Glutamatergic neuron (in vitro differentiated cells): Measurements from ENCODE around the gene RARB. TPM values are rescaled to one million over a fixed set of nuclear protein-coding genes. Genes with fewer than 3 reads are reported as not detected.

Source experiments
- DNase-seq: peaks from one replicate; pipeline ENCODE4 v3.0.0; 2022
- H3K27ac Mint-ChIP-seq: one replicate; pipeline ENCODE4 v1.8.0; 2020; ENCODE audit warnings: mild to moderate bottlenecking, mixed read lengths, inconsistent platforms; ENCODE audit not compliant: unreplicated experiment
- H3K27me3 Mint-ChIP-seq: one replicate; pipeline ENCODE4 v1.8.0; 2020; ENCODE audit warnings: mild to moderate bottlenecking, moderate library complexity, mixed read lengths, inconsistent platforms; ENCODE audit not compliant: unreplicated experiment
- H3K36me3 Mint-ChIP-seq: one replicate; pipeline ENCODE4 v1.8.0; 2020; ENCODE audit warnings: mild to moderate bottlenecking, mixed read lengths, inconsistent platforms; ENCODE audit not compliant: unreplicated experiment
- H3K4me1 Mint-ChIP-seq: one replicate; pipeline ENCODE4 v1.8.0; 2020; ENCODE audit warnings: mild to moderate bottlenecking, low read depth, mixed read lengths, inconsistent platforms; ENCODE audit not compliant: unreplicated experiment
- H3K4me3 Mint-ChIP-seq: one replicate; pipeline ENCODE4 v1.8.0; 2020; ENCODE audit warnings: mild to moderate bottlenecking, mixed read lengths, inconsistent platforms; ENCODE audit not compliant: unreplicated experiment
- H3K9me3 Mint-ChIP-seq: one replicate; pipeline ENCODE4 v1.8.0; 2020; ENCODE audit warnings: mild to moderate bottlenecking, moderate library complexity, mixed read lengths, inconsistent platforms; ENCODE audit not compliant: unreplicated experiment
- CTCF ChIP-seq: fragments of 200-600 bp; sonication (generic); IDR thresholded peaks from one replicate; pipeline ENCODE4 v1.5.0; 2021; ENCODE audit not compliant: partially characterized antibody, unreplicated experiment
- total RNA-seq: library from RNA; stranded (reverse); fragmentation: NEBNext Ultra II Directional; extraction: Animal tissue kit (Norgen Biotek cat#: 25700); gene quantifications from one replicate; pipeline ENCODE4 v1.2.1, GENCODE V29; 2021; ENCODE audit not compliant: unreplicated experiment

The RARB gene
- total RNA-seq, 1 donor from 2014 or later, result 1.2 TPM

- no peak for DNase-seq
Observed at GRCh38 chr3:25397150-25397549, 30.9 kb upstream of the RARB start.

GRCh38 chr3:25400587-25400986 lies 27.5 kb upstream of the RARB start:
- Mint-ChIP-seq H3K4me3 (no peak overlapping the region), H3K36me3 (no peaks in the 10 kb centered on the region), H3K9me3 (no peaks in the 10 kb centered on the region), H3K27me3 (no peaks in the 10 kb centered on the region), H3K27ac (no peak overlapping the region), H3K4me1 (peaks cover 3% of the 10 kb centered on the region)
- no peak for TF ChIP-seq CTCF
- DNase-seq, result no peak

More at GRCh38 chr3:25397150-25397549, 30.9 kb upstream of the RARB start:
- H3K27ac Mint-ChIP-seq, result no peak overlapping the region
- H3K27me3 Mint-ChIP-seq, result no peaks in the 10 kb centered on the region
- H3K9me3 Mint-ChIP-seq, result no peaks in the 10 kb centered on the region
- no peak for TF ChIP-seq CTCF
- no peaks in the 10 kb centered on the region for H3K36me3 Mint-ChIP-seq
- no peak overlapping the region for H3K4me3 Mint-ChIP-seq
- H3K4me1 Mint-ChIP-seq, result peaks cover 3% of the 10 kb centered on the region

- TF ChIP-seq CTCF, result no peak
- peaks cover 2% of the 10 kb centered on the region for H3K27me3 Mint-ChIP-seq
- H3K4me1 Mint-ChIP-seq, result peaks cover 6% of the 10 kb centered on the region
- no peak for DNase-seq
- H3K9me3 Mint-ChIP-seq, result peaks cover 2% of the 10 kb centered on the region
- H3K27ac Mint-ChIP-seq, result no peak overlapping the region
- no peaks in the 10 kb centered on the region for H3K36me3 Mint-ChIP-seq
- H3K4me3 Mint-ChIP-seq, result no peak overlapping the region
Observed at GRCh38 chr3:25403968-25404367, 24.1 kb upstream of the RARB start.

GRCh38 chr3:25404569-25404968 lies 23.5 kb upstream of the RARB start:
- H3K36me3 Mint-ChIP-seq, result no peaks in the 10 kb centered on the region
- H3K4me1 Mint-ChIP-seq, result peaks cover 9% of the 10 kb centered on the region
- no peak overlapping the region for H3K27ac Mint-ChIP-seq
- no peak for TF ChIP-seq CTCF
- no peak for DNase-seq
- H3K9me3 Mint-ChIP-seq, result peaks cover 2% of the 10 kb centered on the region
- no peak overlapping the region for H3K4me3 Mint-ChIP-seq
- peaks cover 2% of the 10 kb centered on the region for H3K27me3 Mint-ChIP-seq

- Mint-ChIP-seq H3K27me3 (peaks cover 2% of the 10 kb centered on the region), H3K27ac (no peak overlapping the region), H3K9me3 (peaks cover 2% of the 10 kb centered on the region), H3K4me1 (peaks cover 12% of the 10 kb centered on the region), H3K36me3 (no peaks in the 10 kb centered on the region), H3K4me3 (no peak overlapping the region)
- TF ChIP-seq CTCF, result no peak
- no peak for DNase-seq
Observed at GRCh38 chr3:25405335-25405734, 22.7 kb upstream of the RARB start.
